HL-60 (cell line): Measurements from ENCODE around the gene OR8D2.

Experiments
- DNase-seq, 2 experiments: peaks; one replicate each; pipeline ENCODE4 v3.0.0-alpha.2; 2010 to 2020; ENCODE audit warnings: low read depth in 1 of 2, low spot score in 1 of 2
- H3K27ac ChIP-seq: fragments of 250-450 bp; sonication (Bioruptor Pico); replicated peaks from 2 replicates; pipeline ENCODE4 v1.5.1; 2020; ENCODE audit warnings: mild to moderate bottlenecking, moderate library complexity
- H3K27me3 ChIP-seq: fragments of 250-450 bp; sonication (Bioruptor Pico); 2 replicates; pipeline ENCODE4 v1.5.1; 2021; ENCODE audit warnings: mild to moderate bottlenecking, moderate library complexity; ENCODE audit not compliant: insufficient read depth, poor library complexity, severe bottlenecking
- H3K4me3 ChIP-seq: replicated peaks from 2 replicates; pipeline ENCODE4 v1.5.1; 2011; ENCODE audit warnings: mild to moderate bottlenecking, control low read depth, low read length; ENCODE audit not compliant: insufficient read depth
- GABPA ChIP-seq: IDR thresholded peaks from 2 replicates; pipeline ENCODE4 v1.6.1; 2012; ENCODE audit warnings: low read depth
- POLR2AphosphoS5 ChIP-seq: IDR thresholded peaks from 2 replicates; pipeline ENCODE4 v1.6.1; 2012; ENCODE audit warnings: low read depth
- SPI1 ChIP-seq: IDR thresholded peaks from 2 replicates; pipeline ENCODE4 v1.6.1; 2012; ENCODE audit warnings: low read depth, mild to moderate bottlenecking, borderline replicate concordance
- TF ChIP-seq, protein P1 (sequence below): IDR thresholded peaks from one replicate; pipeline ENCODE4 v1.5.1; 2011; ENCODE audit warnings: low read length, control low read depth, inconsistent platforms; ENCODE audit not compliant: insufficient read depth
- TF ChIP-seq, protein P2 (sequence below): IDR thresholded peaks from 2 replicates; pipeline ENCODE4 v1.6.1; 2012; ENCODE audit warnings: low read depth; ENCODE audit not compliant: insufficient replicate concordance

The OR8D2 gene

DNA sequence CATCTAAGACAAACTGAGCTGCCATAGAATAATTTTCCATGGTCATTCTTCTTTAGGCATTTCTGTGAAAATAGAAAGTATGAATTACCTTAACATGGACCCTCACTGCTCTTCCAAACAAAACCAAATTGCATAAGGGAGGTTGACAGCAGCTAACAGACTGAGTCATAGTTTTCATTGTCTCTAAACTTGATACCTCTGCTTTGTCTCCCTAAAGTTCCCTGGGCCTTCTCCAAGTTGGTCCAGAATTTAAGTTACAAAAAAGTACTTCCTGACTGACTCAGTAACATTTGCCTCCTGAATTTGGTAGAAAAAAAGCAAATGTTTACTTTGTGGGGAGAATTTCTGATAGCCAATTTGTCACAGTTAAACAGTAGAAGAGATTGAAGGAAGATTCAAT, 9.3 kb downstream of the OR8D2 start:
- Histone ChIP-seq H3K27me3 (no peaks in the 10 kb centered on the region), H3K4me3 (no peak overlapping the region), H3K27ac (no peak overlapping the region)
- DNase-seq = no peak
- TF ChIP-seq, protein P1, sequence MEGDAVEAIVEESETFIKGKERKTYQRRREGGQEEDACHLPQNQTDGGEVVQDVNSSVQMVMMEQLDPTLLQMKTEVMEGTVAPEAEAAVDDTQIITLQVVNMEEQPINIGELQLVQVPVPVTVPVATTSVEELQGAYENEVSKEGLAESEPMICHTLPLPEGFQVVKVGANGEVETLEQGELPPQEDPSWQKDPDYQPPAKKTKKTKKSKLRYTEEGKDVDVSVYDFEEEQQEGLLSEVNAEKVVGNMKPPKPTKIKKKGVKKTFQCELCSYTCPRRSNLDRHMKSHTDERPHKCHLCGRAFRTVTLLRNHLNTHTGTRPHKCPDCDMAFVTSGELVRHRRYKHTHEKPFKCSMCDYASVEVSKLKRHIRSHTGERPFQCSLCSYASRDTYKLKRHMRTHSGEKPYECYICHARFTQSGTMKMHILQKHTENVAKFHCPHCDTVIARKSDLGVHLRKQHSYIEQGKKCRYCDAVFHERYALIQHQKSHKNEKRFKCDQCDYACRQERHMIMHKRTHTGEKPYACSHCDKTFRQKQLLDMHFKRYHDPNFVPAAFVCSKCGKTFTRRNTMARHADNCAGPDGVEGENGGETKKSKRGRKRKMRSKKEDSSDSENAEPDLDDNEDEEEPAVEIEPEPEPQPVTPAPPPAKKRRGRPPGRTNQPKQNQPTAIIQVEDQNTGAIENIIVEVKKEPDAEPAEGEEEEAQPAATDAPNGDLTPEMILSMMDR = no peak
- TF ChIP-seq GABPA = no peak

DNA sequence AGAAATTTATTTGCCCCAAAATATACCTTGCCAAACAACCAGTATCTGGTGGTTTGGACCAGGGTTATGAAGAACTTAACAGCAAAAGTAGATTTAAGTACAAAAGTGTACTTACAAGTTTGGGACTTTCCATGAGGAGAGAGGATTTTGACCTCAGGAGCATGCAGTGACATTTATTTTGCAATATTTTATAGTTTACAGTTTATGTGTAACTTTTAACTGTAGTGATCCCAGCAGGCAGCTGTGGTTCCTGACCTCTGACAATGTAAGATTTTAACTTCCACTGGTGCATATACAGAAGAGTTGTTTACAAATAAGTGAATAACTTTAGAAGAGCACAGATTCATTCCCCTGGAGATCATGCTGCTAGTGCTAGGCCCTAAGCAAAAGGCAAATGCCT, 12.9 kb downstream of the OR8D2 start:
- no peak for DNase-seq
- TF ChIP-seq SPI1 (no peak), POLR2AphosphoS5 (no peak)
- H3K27ac ChIP-seq = no peak overlapping the region
- H3K27me3 ChIP-seq = no peaks in the 10 kb centered on the region
- no peak overlapping the region for H3K4me3 ChIP-seq

DNA sequence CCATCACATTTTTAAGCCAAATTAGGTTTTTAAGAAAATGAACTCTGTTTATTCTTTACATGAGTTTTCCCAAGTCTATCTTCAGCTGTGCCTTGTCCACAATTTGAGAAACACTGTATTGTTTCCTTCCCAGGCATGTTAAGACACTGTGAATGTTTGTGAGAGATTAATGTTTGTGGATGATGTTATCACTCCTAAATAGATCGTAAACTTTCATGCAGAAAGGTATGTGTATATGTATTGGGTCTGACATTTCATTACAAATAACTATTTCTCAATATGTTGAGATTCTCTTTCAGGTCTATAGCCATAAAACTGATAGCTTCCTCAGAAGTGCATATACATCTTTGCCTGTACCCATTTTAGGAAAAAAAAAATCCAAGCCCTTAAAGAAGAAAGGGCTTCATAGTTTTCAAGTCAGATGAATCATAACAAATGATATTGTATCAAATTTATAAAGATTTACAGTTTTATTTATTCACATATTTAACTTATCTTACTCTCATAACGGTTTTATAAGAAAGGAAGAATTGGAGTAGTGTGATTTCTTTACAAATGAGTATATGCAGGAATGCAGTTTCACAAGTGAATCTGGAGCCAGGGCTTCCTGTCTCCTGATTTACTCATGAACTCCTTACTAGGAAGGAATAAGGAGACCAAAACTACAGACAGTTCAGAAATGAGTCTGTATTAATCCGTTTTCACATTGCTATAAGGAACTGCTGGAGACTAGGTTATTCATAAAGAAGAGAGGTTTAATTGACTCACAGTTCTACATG, 17.5 kb downstream of the OR8D2 start:
- DNase-seq = no peak
- H3K27me3 ChIP-seq = no peaks in the 10 kb centered on the region
- TF ChIP-seq, protein P1 = no peak
- no peak for TF ChIP-seq GABPA
- TF ChIP-seq SPI1 = no peak
- TF ChIP-seq POLR2AphosphoS5 = no peak
- TF ChIP-seq, protein P2, sequence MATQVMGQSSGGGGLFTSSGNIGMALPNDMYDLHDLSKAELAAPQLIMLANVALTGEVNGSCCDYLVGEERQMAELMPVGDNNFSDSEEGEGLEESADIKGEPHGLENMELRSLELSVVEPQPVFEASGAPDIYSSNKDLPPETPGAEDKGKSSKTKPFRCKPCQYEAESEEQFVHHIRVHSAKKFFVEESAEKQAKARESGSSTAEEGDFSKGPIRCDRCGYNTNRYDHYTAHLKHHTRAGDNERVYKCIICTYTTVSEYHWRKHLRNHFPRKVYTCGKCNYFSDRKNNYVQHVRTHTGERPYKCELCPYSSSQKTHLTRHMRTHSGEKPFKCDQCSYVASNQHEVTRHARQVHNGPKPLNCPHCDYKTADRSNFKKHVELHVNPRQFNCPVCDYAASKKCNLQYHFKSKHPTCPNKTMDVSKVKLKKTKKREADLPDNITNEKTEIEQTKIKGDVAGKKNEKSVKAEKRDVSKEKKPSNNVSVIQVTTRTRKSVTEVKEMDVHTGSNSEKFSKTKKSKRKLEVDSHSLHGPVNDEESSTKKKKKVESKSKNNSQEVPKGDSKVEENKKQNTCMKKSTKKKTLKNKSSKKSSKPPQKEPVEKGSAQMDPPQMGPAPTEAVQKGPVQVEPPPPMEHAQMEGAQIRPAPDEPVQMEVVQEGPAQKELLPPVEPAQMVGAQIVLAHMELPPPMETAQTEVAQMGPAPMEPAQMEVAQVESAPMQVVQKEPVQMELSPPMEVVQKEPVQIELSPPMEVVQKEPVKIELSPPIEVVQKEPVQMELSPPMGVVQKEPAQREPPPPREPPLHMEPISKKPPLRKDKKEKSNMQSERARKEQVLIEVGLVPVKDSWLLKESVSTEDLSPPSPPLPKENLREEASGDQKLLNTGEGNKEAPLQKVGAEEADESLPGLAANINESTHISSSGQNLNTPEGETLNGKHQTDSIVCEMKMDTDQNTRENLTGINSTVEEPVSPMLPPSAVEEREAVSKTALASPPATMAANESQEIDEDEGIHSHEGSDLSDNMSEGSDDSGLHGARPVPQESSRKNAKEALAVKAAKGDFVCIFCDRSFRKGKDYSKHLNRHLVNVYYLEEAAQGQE = no peak
- no peak overlapping the region for H3K27ac ChIP-seq
- H3K4me3 ChIP-seq = no peak overlapping the region

DNA sequence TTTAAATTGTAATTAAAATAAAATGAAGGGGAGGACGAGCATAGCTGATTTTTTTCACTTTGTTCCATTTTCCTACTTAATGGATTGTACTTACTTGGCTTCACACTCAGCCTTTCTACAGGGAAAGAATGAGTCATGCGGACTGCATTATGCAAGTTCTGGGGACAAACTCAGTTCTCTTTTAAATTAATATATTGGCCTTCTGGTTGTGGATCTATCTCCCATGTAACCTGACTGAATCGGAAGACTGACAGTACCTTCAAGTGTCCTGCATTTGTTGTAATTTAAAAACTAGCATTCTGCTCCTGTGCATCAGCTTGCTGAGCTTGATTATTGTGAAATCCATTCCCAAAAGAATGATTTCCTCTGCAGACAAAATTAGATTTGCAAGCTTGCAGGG, 18.4 kb downstream of the OR8D2 start:
- H3K4me3 ChIP-seq = no peak overlapping the region
- no peaks in the 10 kb centered on the region for H3K27me3 ChIP-seq
- H3K27ac ChIP-seq = no peak overlapping the region
- DNase-seq = peak; percentile 46 to 53
- TF ChIP-seq GABPA = no peak
- TF ChIP-seq, protein P2 = no peak
- no peak for TF ChIP-seq SPI1

DNA sequence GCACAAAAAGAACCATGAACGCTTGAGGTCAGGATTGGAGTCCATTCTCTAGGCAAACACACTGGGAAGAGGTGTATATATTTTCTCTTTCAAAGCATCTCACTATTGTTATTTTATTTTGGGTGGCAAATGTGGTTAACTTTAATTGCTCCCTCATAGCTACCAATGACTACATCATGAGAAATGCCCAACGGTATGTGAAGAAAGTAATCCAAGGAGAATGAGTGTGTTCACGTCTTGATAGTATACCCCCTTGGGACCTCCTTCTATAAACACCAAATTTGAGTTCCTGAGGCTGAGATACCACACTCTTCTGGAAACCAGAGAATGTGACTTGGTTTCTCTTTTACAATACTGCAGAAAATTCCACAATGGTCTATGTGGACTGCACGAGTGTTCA, 22.1 kb downstream of the OR8D2 start:
- TF ChIP-seq POLR2AphosphoS5 (no peak), SPI1 (no peak), GABPA (no peak)
- TF ChIP-seq, protein P2 = no peak
- TF ChIP-seq, protein P1 = no peak
- no peak overlapping the region for H3K27ac ChIP-seq
- H3K4me3 ChIP-seq = no peak overlapping the region
- H3K27me3 ChIP-seq = no peaks in the 10 kb centered on the region
- DNase-seq = no peak
